HEK293 (cell line): Measurements from ENCODE around the gene KLK10.

ENCODE experiments used
- CTCF ChIA-PET: fragments of 350-600 bp; formaldehyde crosslinking; extraction: SDS; loops from one replicate; lab custom pipeline; 2021; ENCODE audit warnings: antibody characterized with exemption; lab: Yijun Ruan, JAX
- POLR2A ChIA-PET: fragments of 300-600 bp; formaldehyde crosslinking; extraction: SDS; loops from one replicate; lab custom pipeline; 2020; ENCODE audit warnings: antibody characterized with exemption, inconsistent platforms; lab: Yijun Ruan, JAX
- H3K27ac ChIP-seq: fragments of 200-500 bp; sonication (Bioruptor generic); 2 replicates; pipeline ENCODE4 v1.5.1; 2014; ENCODE audit warnings: low read depth, low read length, control low read depth, inconsistent platforms; ENCODE audit errors: extremely low read depth
- H3K36me3 ChIP-seq, 2 experiments: fragments of 200-500 bp in 1 of 2; sonication (Bioruptor generic) in 1 of 2; 1 replicate in 1 of 2; 2 replicates in 1 of 2; pipeline ENCODE4 v1.5.1; 2014 to 2017; ENCODE audit warnings: inconsistent platforms in 2 of 2, low read length in 2 of 2; ENCODE audit not compliant: control insufficient read depth in 2 of 2, insufficient read depth in 1 of 2
- H3K4me1 ChIP-seq: fragments of 200-500 bp; sonication (Bioruptor generic); 2 replicates; pipeline ENCODE4 v1.5.1; 2014; ENCODE audit warnings: mild to moderate bottlenecking, low read length, inconsistent platforms; ENCODE audit not compliant: control insufficient read depth, insufficient read depth
- H3K4me3 ChIP-seq: 2 replicates; pipeline ENCODE4 v1.5.1; 2011; ENCODE audit warnings: low read depth, mild to moderate bottlenecking, control low read depth, low read length, moderate library complexity
- H3K9me3 ChIP-seq: fragments of 200-500 bp; sonication (Bioruptor generic); 2 replicates; pipeline ENCODE4 v1.5.1; 2014; ENCODE audit warnings: low read depth, low read length, inconsistent platforms; ENCODE audit not compliant: control insufficient read depth, insufficient read depth
- BCL11A ChIP-seq: fragments of 450-650 bp; formaldehyde crosslinking; IDR thresholded peaks from 2 replicates; pipeline ENCODE4 v1.5.1; 2016; ENCODE audit warnings: low read depth, missing biosample characterization, missing genetic modification characterization
- KLF10 ChIP-seq: fragments of 450-650 bp; IDR thresholded peaks from 2 replicates; pipeline ENCODE4 v1.5.1; 2018; ENCODE audit warnings: missing biosample characterization, mild to moderate bottlenecking, missing genetic modification characterization
- PRDM1 ChIP-seq: fragments of 450-650 bp; formaldehyde crosslinking; IDR thresholded peaks from 2 replicates; pipeline ENCODE4; 2016; ENCODE audit warnings: missing biosample characterization, missing genetic modification characterization
- TRIM28 ChIP-seq: IDR thresholded peaks from 2 replicates; pipeline ENCODE4 v1.6.1; 2011; ENCODE audit warnings: low read length, control low read depth, borderline replicate concordance
- ZBTB48 ChIP-seq: fragments of 450-650 bp; formaldehyde crosslinking; IDR thresholded peaks from 2 replicates; pipeline ENCODE4 v1.5.1; 2016; ENCODE audit warnings: missing biosample characterization, missing genetic modification characterization
- ZBTB6 ChIP-seq: fragments of 450-650 bp; formaldehyde crosslinking; IDR thresholded peaks from 2 replicates; pipeline ENCODE4 v1.5.1; 2017; ENCODE audit warnings: missing biosample characterization, missing genetic modification characterization
- ZBTB8A ChIP-seq: fragments of 450-650 bp; formaldehyde crosslinking; IDR thresholded peaks from 2 replicates; pipeline ENCODE4 v1.5.1; 2016; ENCODE audit warnings: missing biosample characterization, missing genetic modification characterization
- ZNF138 ChIP-seq: fragments of 450-650 bp; formaldehyde crosslinking; IDR thresholded peaks from 2 replicates; pipeline ENCODE4 v1.5.1; 2016; ENCODE audit warnings: missing biosample characterization, missing genetic modification characterization, borderline replicate concordance
- ZNF169 ChIP-seq: fragments of 450-650 bp; formaldehyde crosslinking; IDR thresholded peaks from 2 replicates; pipeline ENCODE4 v1.5.1; 2016; ENCODE audit warnings: missing biosample characterization, missing genetic modification characterization
- ZNF23 ChIP-seq: fragments of 450-650 bp; formaldehyde crosslinking; IDR thresholded peaks from 2 replicates; pipeline ENCODE4 v1.5.1; 2016; ENCODE audit warnings: missing biosample characterization, missing genetic modification characterization, borderline replicate concordance
- ZNF24 ChIP-seq: fragments of 450-650 bp; formaldehyde crosslinking; IDR thresholded peaks from 2 replicates; pipeline ENCODE4 v1.5.1; 2016; ENCODE audit warnings: missing biosample characterization, missing genetic modification characterization
- ZNF433 ChIP-seq: fragments of 450-650 bp; formaldehyde crosslinking; IDR thresholded peaks from 2 replicates; pipeline ENCODE4 v1.5.1; 2016; ENCODE audit warnings: missing biosample characterization, missing genetic modification characterization, low read depth
- ZNF624 ChIP-seq: fragments of 450-650 bp; formaldehyde crosslinking; IDR thresholded peaks from 2 replicates; pipeline ENCODE4 v1.5.1; 2017; ENCODE audit warnings: missing biosample characterization, missing genetic modification characterization
- ZNF701 ChIP-seq: fragments of 450-650 bp; formaldehyde crosslinking; IDR thresholded peaks from 2 replicates; pipeline ENCODE4 v1.5.1; 2016; ENCODE audit warnings: missing biosample characterization, missing genetic modification characterization

Gene KLK10

GRCh38 chr19:51036519-51036918 lies 17.0 kb upstream of the KLK10 start (continued):
- no peak for TF ChIP-seq ZNF23
- TF ChIP-seq, all 188 proteins: peak for 0

DNA sequence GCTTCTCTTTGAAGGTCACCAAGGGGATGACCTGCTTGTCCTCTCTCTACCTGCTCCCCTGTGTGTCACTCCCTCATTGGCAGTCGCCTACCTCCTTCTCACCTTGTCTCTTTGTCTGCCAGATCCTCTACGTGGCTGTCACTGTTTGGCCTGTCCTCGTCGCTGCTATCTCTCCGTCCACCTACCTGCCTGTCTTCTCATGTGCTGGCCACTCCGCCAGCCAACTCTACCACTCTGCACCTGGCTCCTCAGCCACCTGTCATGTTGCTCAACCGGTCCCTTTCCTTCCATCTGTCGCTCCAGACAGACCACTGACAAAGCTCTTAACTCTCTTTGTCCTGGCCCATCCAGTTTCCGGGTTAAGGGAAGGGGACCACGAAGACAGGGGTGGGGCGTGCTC lies 15.2 kb upstream of the KLK10 start, which contains the start of gene KLK12:
TSS of gene KLK12 (minus strand) at position 299 of the 400 bp plus-strand sequence. CDS start 381 bp downstream, outside the sequence.
- CTCF ChIA-PET = interaction anchor here (0.7 to 1.5 kb wide), 3 partner anchors 14 to 201 kb away, joined by 3 to 4 read pairs (median 4); partner anchors contain the start of gene KLK15
- no peaks in the 10 kb centered on the region for H3K4me1 ChIP-seq
- TF ChIP-seq TRIM28 = no peak
- no peak for TF ChIP-seq KLF10
- no peak for TF ChIP-seq ZBTB8A
- TF ChIP-seq ZBTB6 (tag by site-specific recombination) = no peak
- TF ChIP-seq ZNF433 = no peak
- no peak for TF ChIP-seq PRDM1
- TF ChIP-seq ZNF24 = no peak
- POLR2A ChIA-PET = no interaction called here
- H3K36me3 ChIP-seq = no peaks in the 10 kb centered on the region
- H3K4me3 ChIP-seq = no peak within 1 kb of the TSS
- no peak within 1 kb of the TSS for H3K27ac ChIP-seq
- H3K9me3 ChIP-seq = no peaks in the 10 kb centered on the region

DNA sequence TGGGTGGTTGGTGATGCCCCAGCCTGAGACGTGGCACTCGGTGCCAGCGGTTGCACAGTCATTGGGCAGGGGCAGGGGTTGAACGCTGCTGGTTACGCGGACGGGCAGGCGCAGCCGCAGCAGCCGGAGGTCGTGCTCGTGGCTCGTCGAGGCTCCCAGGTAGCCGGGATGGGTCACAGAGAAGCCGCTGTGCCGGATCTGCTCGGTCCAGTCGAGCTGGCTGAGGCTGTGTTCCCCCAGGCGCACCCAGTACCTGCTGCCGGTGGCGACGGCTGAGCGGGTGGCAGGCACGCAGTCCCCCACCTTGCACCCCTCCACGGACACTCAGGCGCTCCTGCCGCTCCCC lies 12.3 kb upstream of the KLK10 start:
- no peak for TF ChIP-seq ZNF169 (tag by site-specific recombination)
- 0 out of 2 replicates have a peak, but pooled peaks have one; percentile 1 for TF ChIP-seq BCL11A (tag by site-specific recombination)
- H3K36me3 ChIP-seq = no peaks in the 10 kb centered on the region
- H3K9me3 ChIP-seq = no peaks in the 10 kb centered on the region
- H3K4me1 ChIP-seq = no peaks in the 10 kb centered on the region
- ChIA-PET POLR2A (no interaction called here), CTCF (no interaction called here)
- H3K27ac ChIP-seq = no peak overlapping the region
- no peak overlapping the region for H3K4me3 ChIP-seq

GRCh38 chr19:51031220-51031879 lies 11.8 kb upstream of the KLK10 start:
- TF ChIP-seq ZNF138 (tag by site-specific recombination) = no peak
- TF ChIP-seq BCL11A (tag by site-specific recombination) = peak; percentile 44; the same call in 1 of the 2 replicates
- CTCF ChIA-PET = interaction anchor here (0.7 kb wide), 1 partner anchor 8 kb away, joined by 4 read pairs; no protein-coding TSS in a partner anchor
- POLR2A ChIA-PET = no interaction called here
- no peaks in the 10 kb centered on the region for H3K4me1 ChIP-seq
- no peak overlapping the region for H3K27ac ChIP-seq
- H3K4me3 ChIP-seq = no peak overlapping the region
- H3K9me3 ChIP-seq = no peaks in the 10 kb centered on the region
- no peaks in the 10 kb centered on the region for H3K36me3 ChIP-seq

- H3K4me3 ChIP-seq = no peak overlapping the region
- no peak overlapping the region for H3K27ac ChIP-seq
- no peaks in the 10 kb centered on the region for H3K9me3 ChIP-seq
- H3K36me3 ChIP-seq = no peaks in the 10 kb centered on the region
- H3K4me1 ChIP-seq = no peaks in the 10 kb centered on the region
- POLR2A ChIA-PET = no interaction called here
- TF ChIP-seq ZNF624 (no peak), ZBTB48 (no peak), ZNF701 (tag by site-specific recombination) (no peak)
- CTCF ChIA-PET = interaction anchor here (0.7 kb wide), 1 partner anchor 8 kb away, joined by 4 read pairs; no protein-coding TSS in a partner anchor
Measured at GRCh38 chr19:51030631-51031030, 11.1 kb upstream of the KLK10 start.
